Coronary artery (tissue), 2 donors: ENCODE results near the gene ZBTB22.

Source experiments
- DNase-seq: peaks from one replicate; pipeline ENCODE4 v3.0.0-alpha.2; 2017; ENCODE audit warnings: low spot score
- H3K27ac ChIP-seq, 2 donors: fragments of 200-600 bp; sonication (generic); one replicate each; pipeline ENCODE4 v1.5.1; 2016 to 2019
- H3K4me3 ChIP-seq: fragments of 200-600 bp; sonication (generic); 2 replicates; pipeline ENCODE4 v1.5.1; 2016; ENCODE audit warnings: mild to moderate bottlenecking, moderate library complexity
- TF ChIP-seq, protein P1 (sequence below): fragments of 200-600 bp; sonication (generic); IDR thresholded peaks from one replicate; pipeline ENCODE4 v1.5.1; 2019; ENCODE audit warnings: antibody characterized with exemption

ZBTB22 gene

GRCh38 chr6:33314515-33314942, 3.0 kb downstream of the ZBTB22 start:
- TF ChIP-seq, protein P1, sequence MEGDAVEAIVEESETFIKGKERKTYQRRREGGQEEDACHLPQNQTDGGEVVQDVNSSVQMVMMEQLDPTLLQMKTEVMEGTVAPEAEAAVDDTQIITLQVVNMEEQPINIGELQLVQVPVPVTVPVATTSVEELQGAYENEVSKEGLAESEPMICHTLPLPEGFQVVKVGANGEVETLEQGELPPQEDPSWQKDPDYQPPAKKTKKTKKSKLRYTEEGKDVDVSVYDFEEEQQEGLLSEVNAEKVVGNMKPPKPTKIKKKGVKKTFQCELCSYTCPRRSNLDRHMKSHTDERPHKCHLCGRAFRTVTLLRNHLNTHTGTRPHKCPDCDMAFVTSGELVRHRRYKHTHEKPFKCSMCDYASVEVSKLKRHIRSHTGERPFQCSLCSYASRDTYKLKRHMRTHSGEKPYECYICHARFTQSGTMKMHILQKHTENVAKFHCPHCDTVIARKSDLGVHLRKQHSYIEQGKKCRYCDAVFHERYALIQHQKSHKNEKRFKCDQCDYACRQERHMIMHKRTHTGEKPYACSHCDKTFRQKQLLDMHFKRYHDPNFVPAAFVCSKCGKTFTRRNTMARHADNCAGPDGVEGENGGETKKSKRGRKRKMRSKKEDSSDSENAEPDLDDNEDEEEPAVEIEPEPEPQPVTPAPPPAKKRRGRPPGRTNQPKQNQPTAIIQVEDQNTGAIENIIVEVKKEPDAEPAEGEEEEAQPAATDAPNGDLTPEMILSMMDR, result no peak
- Histone ChIP-seq H3K27ac (peak overlapping the region; percentile 89 to 97), H3K4me3 (peak overlapping the region; percentile 73)
- peak; percentile 86 for DNase-seq

DNA sequence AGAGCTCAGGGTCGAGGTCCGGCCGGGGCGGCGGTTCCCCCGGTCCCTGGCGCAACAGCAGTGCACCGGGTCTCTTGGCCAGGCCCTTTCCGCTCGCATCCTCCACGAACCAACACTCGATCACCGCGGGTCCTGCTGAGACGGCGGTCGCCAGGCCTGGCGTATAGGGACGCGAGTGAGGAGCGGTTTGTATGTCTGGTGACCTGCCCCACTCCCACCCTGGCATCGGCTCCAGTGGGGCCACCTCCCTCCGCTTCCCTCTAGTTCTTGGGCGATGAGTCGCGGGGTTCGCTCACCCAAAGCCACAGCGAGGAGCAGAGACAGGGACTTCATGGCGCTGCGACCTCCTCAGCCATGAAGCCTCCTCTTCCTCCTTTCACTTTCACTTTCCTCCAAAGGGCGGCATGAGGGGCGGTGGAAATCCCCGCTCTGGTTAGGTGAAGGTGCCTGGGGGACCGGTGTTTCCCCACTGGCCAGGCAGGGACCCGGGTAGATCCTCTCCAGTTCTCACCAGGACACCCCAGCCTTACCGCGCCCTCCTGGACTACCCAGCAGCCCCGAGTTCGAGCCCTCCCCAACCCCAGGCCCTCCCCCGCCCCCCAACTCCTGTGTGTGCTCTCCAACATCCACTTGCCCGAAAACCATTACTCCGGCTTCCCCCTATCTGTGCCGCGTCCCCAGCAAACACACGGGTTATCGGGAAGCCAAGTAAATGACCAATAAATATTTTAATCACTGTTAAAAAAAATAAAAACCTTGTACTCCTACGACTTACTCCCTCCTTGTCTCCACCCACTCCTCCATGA, 3.6 kb downstream of the ZBTB22 start, which contains the start of gene TAPBP:
Gene TAPBP (minus strand): TSS at position 370 of the 806 bp plus-strand sequence. CDS start 37 bp downstream, at position 333.
- Histone ChIP-seq H3K4me3 (peak within 1 kb of the TSS; percentile 73), H3K27ac (peak within 1 kb of the TSS; percentile 89 to 97)
- peak; percentile 83 for DNase-seq
- TF ChIP-seq, protein P1, result no peak

- Histone ChIP-seq H3K27ac (peak overlapping the region; percentile 89 to 97), H3K4me3 (peak overlapping the region; percentile 73)
- peak; percentile 81 for DNase-seq
- TF ChIP-seq, protein P1, result no peak
These were observed 4.3 kb downstream of the ZBTB22 start for GRCh38 chr6:33313105-33313708.

GRCh38 chr6:33312361-33313104, 5.0 kb downstream of the ZBTB22 start:
- peak overlapping the region; percentile 89 to 97 for H3K27ac ChIP-seq
- no peak for DNase-seq
- H3K4me3 ChIP-seq, result peak overlapping the region; percentile 73
- TF ChIP-seq, protein P1, result no peak

- TF ChIP-seq, protein P1, result no peak
These were observed 11.2 kb downstream of the ZBTB22 start for GRCh38 chr6:33306356-33306755.

GRCh38 chr6:33305052-33305451, 12.5 kb downstream of the ZBTB22 start:
- Histone ChIP-seq H3K27ac (no peak overlapping the region), H3K4me3 (no peak overlapping the region)
- no peak for DNase-seq
- TF ChIP-seq, protein P1, result no peak

More at GRCh38 chr6:33306356-33306755, 11.2 kb downstream of the ZBTB22 start:
- Histone ChIP-seq H3K27ac (no peak overlapping the region), H3K4me3 (no peak overlapping the region)
- DNase-seq, result no peak
